Measurements from ENCODE around the gene PTPRN2. TPM values are rescaled to one million over a fixed set of nuclear protein-coding genes. Genes with fewer than 3 reads are reported as not detected.

Gene PTPRN2
- total RNA-seq, 2 donors from 2014 or later, result 0.72 to 0.79 TPM

GRCh38 chr7:157686285-157686894 is 901.2 kb downstream of the PTPRN2 start:
- ATAC-seq (replicated peaks in 1 of 2) (no peak), DNase-seq (no peak)
- Mint-ChIP-seq H3K9me3 (no peaks in the 10 kb centered on the region), H3K27ac (no peak overlapping the region), H3K27me3 (ENCODE audit: low read depth) (peaks cover 55% of the 10 kb centered on the region), H3K4me1 (ENCODE audit: low read depth) (peaks cover 2% of the 10 kb centered on the region), H3K36me3 (ENCODE audit: insufficient read depth in 2 of 2) (no peaks in the 10 kb centered on the region), H3K4me3 (no peak overlapping the region)

DNA sequence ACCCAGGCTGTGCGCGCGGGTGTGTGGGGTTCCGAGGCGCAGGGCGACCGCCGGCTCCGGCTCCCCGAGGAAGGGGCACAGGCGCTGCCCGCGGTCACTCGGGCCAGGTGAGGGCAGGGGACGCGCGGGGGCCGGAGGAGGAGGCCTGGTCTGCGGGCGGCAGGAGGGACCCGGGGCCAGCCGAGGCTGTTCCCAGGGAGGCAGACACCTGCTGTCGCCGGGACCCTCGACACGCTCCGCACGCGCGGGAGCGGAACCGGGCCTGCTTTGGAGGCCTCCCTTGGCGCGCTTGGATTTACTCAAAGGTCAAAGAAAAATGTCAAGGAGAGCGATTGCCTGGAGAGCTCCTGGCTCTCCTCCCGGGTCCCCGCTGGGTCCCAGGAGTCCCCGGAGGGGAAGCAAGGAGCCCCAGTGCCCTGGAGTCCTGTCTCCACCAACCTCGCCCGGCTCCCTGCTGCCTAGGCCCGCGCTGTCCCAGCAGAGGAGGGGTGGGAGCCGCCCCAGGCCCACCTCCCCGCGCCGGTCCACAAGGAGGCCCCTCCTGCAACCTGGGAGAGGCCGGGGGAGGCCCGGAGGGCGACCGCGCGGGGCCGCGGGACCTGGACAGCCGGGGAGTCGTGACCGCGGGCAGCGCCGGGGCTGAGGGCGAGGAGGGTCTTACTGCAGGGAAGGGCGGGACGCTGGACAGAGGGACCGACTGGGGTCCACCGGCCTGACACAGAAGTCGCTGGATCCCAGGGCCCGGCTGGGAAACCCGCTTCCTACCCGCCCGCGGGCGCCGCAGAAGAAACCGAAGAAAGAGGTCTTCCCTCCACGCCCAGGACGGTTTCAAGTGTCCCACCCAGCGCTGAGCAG is 902.0 kb downstream of the PTPRN2 start:
- H3K27me3 Mint-ChIP-seq (ENCODE audit: low read depth), result peaks cover 63% of the 10 kb centered on the region
- H3K4me1 Mint-ChIP-seq (ENCODE audit: low read depth), result no peaks in the 10 kb centered on the region
- no peak for ATAC-seq (replicated peaks in 1 of 2)
- no peak overlapping the region for H3K27ac Mint-ChIP-seq
- H3K36me3 Mint-ChIP-seq (ENCODE audit: insufficient read depth in 2 of 2), result no peaks in the 10 kb centered on the region
- no peak for DNase-seq
- no peaks in the 10 kb centered on the region for H3K9me3 Mint-ChIP-seq
- peak overlapping the region in 1 of 2 donors; percentile 15 for H3K4me3 Mint-ChIP-seq

- ATAC-seq (replicated peaks in 1 of 2) (no peak), DNase-seq (no peak)
- H3K36me3 Mint-ChIP-seq (ENCODE audit: insufficient read depth in 2 of 2), result no peaks in the 10 kb centered on the region
- peaks cover 70% of the 10 kb centered on the region for H3K27me3 Mint-ChIP-seq (ENCODE audit: low read depth)
- H3K27ac Mint-ChIP-seq, result no peak overlapping the region
- H3K9me3 Mint-ChIP-seq, result no peaks in the 10 kb centered on the region
- H3K4me3 Mint-ChIP-seq, result no peak overlapping the region
- H3K4me1 Mint-ChIP-seq (ENCODE audit: low read depth), result no peaks in the 10 kb centered on the region
Observed at GRCh38 chr7:157684909-157685429, 902.7 kb downstream of the PTPRN2 start.

- peaks cover 76% of the 10 kb centered on the region for H3K27me3 Mint-ChIP-seq (ENCODE audit: low read depth)
- H3K4me1 Mint-ChIP-seq (ENCODE audit: low read depth), result no peaks in the 10 kb centered on the region
- ATAC-seq (replicated peaks in 1 of 2) (no peak), DNase-seq (no peak)
- H3K9me3 Mint-ChIP-seq, result no peaks in the 10 kb centered on the region
- no peaks in the 10 kb centered on the region for H3K36me3 Mint-ChIP-seq (ENCODE audit: insufficient read depth in 2 of 2)
- no peak overlapping the region for H3K27ac Mint-ChIP-seq
- H3K4me3 Mint-ChIP-seq, result peak overlapping the region in 1 of 2 donors; percentile 42
Observed at GRCh38 chr7:157684157-157684908, 903.3 kb downstream of the PTPRN2 start.

- Mint-ChIP-seq H3K27ac (no peak overlapping the region), H3K27me3 (ENCODE audit: low read depth) (peaks cover 82% of the 10 kb centered on the region), H3K4me1 (ENCODE audit: low read depth) (no peaks in the 10 kb centered on the region), H3K4me3 (no peak overlapping the region), H3K36me3 (ENCODE audit: insufficient read depth in 2 of 2) (no peaks in the 10 kb centered on the region), H3K9me3 (no peaks in the 10 kb centered on the region)
- no peak for ATAC-seq (replicated peaks in 1 of 2)
- no peak for DNase-seq
Observed at GRCh38 chr7:157683747-157684156, 903.9 kb downstream of the PTPRN2 start.

DNA sequence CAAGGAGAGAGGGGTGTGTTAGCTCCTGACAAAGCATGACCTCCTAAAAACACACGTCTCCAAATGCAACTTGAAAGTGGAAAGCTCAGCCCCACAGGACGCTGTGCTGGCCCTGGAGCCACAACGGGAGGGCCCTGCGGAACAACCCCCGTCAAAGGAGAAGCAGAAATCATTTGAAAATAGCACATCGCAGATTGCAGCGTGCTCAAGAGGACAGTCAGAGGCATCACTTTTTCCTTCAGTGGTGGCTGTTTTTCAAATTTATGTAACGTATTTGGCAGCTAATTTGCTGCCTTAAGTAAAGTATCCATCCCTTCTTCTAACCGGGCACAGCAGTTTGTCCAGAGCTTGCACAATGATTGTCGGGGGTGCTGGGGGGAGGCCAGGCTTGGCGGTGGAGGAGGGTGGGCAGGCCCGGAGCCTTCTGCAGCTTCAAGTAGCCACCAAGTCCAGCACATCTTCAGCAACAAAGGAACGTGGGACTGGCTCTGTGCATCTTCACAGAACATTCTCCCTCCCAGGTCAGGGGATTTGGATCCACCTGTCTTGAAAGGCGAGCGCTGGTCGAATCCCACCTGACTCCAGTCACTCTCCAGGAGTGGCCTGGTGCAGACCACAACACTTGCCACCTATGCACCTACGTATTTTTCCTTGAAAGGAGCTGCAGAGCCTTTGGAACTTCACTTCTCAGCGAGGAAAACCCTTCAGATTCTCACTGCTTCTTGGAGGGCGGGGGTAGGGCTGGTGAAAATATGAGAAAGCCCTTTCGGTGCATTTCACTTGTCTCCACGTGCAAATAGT is 904.5 kb downstream of the PTPRN2 start:
- no peak overlapping the region for H3K27ac Mint-ChIP-seq
- H3K27me3 Mint-ChIP-seq (ENCODE audit: low read depth), result peaks cover 82% of the 10 kb centered on the region
- no peaks in the 10 kb centered on the region for H3K36me3 Mint-ChIP-seq (ENCODE audit: insufficient read depth in 2 of 2)
- no peak for ATAC-seq (replicated peaks in 1 of 2)
- no peaks in the 10 kb centered on the region for H3K4me1 Mint-ChIP-seq (ENCODE audit: low read depth)
- no peaks in the 10 kb centered on the region for H3K9me3 Mint-ChIP-seq
- DNase-seq, result no peak
- H3K4me3 Mint-ChIP-seq, result no peak overlapping the region

- Mint-ChIP-seq H3K4me1 (ENCODE audit: low read depth) (no peaks in the 10 kb centered on the region), H3K9me3 (no peaks in the 10 kb centered on the region), H3K27ac (no peak overlapping the region), H3K36me3 (ENCODE audit: insufficient read depth in 2 of 2) (no peaks in the 10 kb centered on the region), H3K4me3 (no peak overlapping the region), H3K27me3 (ENCODE audit: low read depth) (peaks cover 82% of the 10 kb centered on the region)
- ATAC-seq (replicated peaks in 1 of 2) (no peak), DNase-seq (no peak)
Observed at GRCh38 chr7:157682064-157682945, 905.3 kb downstream of the PTPRN2 start.

DNA sequence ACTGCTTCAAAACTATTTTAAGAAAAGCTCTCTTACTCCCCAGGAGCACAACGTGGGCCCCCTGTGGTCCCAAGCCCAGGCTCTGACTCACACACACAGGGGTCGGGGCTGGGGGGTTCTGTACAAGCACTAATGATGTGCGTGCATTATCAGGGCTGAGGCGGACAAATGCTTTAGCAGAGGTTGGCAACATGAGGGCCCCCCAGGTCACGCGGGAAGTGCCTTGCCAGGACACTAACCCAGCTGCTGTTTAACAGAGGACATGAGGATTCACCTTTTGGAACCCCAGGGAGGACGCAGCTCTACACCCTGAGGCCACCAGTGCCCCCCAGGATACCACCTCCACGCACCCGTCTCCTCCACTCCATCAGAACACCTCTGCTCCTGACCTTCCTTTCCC is 908.0 kb downstream of the PTPRN2 start:
- H3K27ac Mint-ChIP-seq, result no peak overlapping the region
- peaks cover 82% of the 10 kb centered on the region for H3K27me3 Mint-ChIP-seq (ENCODE audit: low read depth)
- H3K36me3 Mint-ChIP-seq (ENCODE audit: insufficient read depth in 2 of 2), result no peaks in the 10 kb centered on the region
- DNase-seq (no peak), ATAC-seq (replicated peaks in 1 of 2) (no peak)
- H3K4me1 Mint-ChIP-seq (ENCODE audit: low read depth), result peaks cover 6% of the 10 kb centered on the region
- no peaks in the 10 kb centered on the region for H3K9me3 Mint-ChIP-seq
- no peak overlapping the region for H3K4me3 Mint-ChIP-seq

DNA sequence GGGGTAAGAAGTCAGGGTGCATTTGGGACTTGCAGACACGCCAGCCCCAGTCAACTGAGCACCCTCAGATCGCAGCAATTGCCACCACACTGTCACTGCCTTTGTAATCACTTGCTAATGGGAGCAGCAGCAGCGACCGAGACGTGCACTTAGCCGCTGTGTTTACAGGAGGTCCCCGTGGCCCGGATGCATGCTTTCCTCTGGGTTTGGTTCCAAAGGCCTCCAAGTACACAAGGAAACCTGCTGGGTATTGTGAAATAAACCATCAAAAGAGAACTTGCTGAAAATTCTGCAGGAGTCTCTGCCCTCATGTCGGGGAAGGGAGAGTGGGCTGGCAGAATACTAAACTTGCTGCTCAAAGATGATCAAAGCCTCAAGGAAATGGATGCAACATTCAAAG is 909.1 kb downstream of the PTPRN2 start:
- H3K27ac Mint-ChIP-seq, result no peak overlapping the region
- H3K4me3 Mint-ChIP-seq, result no peak overlapping the region
- no peaks in the 10 kb centered on the region for H3K9me3 Mint-ChIP-seq
- peaks cover 75% of the 10 kb centered on the region for H3K27me3 Mint-ChIP-seq (ENCODE audit: low read depth)
- no peak for DNase-seq
- H3K36me3 Mint-ChIP-seq (ENCODE audit: insufficient read depth in 2 of 2), result no peaks in the 10 kb centered on the region
- ATAC-seq (replicated peaks in 1 of 2), result no peak
- peaks cover 6% of the 10 kb centered on the region for H3K4me1 Mint-ChIP-seq (ENCODE audit: low read depth)

GRCh38 chr7:157676456-157677255 is 911.0 kb downstream of the PTPRN2 start:
- Mint-ChIP-seq H3K27me3 (ENCODE audit: low read depth) (peaks cover 64% of the 10 kb centered on the region), H3K4me3 (no peak overlapping the region), H3K4me1 (ENCODE audit: low read depth) (peaks cover 6% of the 10 kb centered on the region), H3K27ac (no peak overlapping the region), H3K9me3 (no peaks in the 10 kb centered on the region), H3K36me3 (ENCODE audit: insufficient read depth in 2 of 2) (no peaks in the 10 kb centered on the region)
- DNase-seq, result no peak
- no peak for ATAC-seq (replicated peaks in 1 of 2)

GRCh38 chr7:157676001-157676400 is 911.6 kb downstream of the PTPRN2 start:
- no peak for ATAC-seq (replicated peaks in 1 of 2)
- H3K4me3 Mint-ChIP-seq, result no peak overlapping the region
- no peak for DNase-seq
- H3K27me3 Mint-ChIP-seq (ENCODE audit: low read depth), result peaks cover 60% of the 10 kb centered on the region
- no peaks in the 10 kb centered on the region for H3K9me3 Mint-ChIP-seq
- peaks cover 6% of the 10 kb centered on the region for H3K4me1 Mint-ChIP-seq (ENCODE audit: low read depth)
- no peaks in the 10 kb centered on the region for H3K36me3 Mint-ChIP-seq (ENCODE audit: insufficient read depth in 2 of 2)
- H3K27ac Mint-ChIP-seq, result no peak overlapping the region
